WI38 (cell line): ENCODE measurements around the gene COQ8A.

Source experiments
- H3K4me3 ChIP-seq: 2 replicates; pipeline ENCODE4 v1.5.1; 2011; ENCODE audit warnings: low read depth, mild to moderate bottlenecking, control low read depth, low read length
- CTCF ChIP-seq: IDR thresholded peaks from 2 replicates; pipeline ENCODE4 v1.5.1; 2012; ENCODE audit warnings: low read depth, mild to moderate bottlenecking, control low read depth, low read length

Gene COQ8A

GRCh38 chr1:227032396-227032795, 92.3 kb downstream of the COQ8A start:
- no peak for TF ChIP-seq CTCF
- H3K4me3 ChIP-seq = no peak overlapping the region

GRCh38 chr1:227033880-227034279, 93.8 kb downstream of the COQ8A start:
- TF ChIP-seq CTCF = no peak
- no peak overlapping the region for H3K4me3 ChIP-seq

- H3K4me3 ChIP-seq = no peak overlapping the region
- TF ChIP-seq CTCF = no peak
Measured at GRCh38 chr1:227035316-227035715, 95.2 kb downstream of the COQ8A start.

DNA sequence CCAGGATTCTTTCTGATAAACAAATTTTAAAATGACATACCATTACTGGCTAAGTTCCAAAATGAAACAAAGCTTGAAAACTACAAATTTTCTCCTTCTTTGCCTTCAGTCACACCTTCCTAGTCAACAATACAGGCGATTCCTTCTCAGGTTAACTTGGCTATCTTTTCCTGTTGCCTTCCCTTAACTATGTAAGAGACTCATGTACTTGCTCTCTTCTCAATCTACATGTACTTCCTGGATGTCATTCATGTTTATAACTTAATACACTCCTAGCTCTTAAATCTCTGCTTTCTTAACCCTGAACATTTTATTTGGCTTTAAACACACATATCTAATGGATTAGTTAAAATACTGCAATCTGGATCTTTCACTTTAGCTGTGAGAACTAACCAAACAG, 97.0 kb downstream of the COQ8A start:
- TF ChIP-seq CTCF = no peak
- no peak overlapping the region for H3K4me3 ChIP-seq
